ENCODE data around the gene CSF2RB. TPM values are rescaled to one million over a fixed set of nuclear protein-coding genes. Genes with fewer than 3 reads are reported as not detected.

The CSF2RB gene
- total RNA-seq, 4 donors from 2014 or later = 3.1 to 7.4 (median 3.5) TPM

DNA sequence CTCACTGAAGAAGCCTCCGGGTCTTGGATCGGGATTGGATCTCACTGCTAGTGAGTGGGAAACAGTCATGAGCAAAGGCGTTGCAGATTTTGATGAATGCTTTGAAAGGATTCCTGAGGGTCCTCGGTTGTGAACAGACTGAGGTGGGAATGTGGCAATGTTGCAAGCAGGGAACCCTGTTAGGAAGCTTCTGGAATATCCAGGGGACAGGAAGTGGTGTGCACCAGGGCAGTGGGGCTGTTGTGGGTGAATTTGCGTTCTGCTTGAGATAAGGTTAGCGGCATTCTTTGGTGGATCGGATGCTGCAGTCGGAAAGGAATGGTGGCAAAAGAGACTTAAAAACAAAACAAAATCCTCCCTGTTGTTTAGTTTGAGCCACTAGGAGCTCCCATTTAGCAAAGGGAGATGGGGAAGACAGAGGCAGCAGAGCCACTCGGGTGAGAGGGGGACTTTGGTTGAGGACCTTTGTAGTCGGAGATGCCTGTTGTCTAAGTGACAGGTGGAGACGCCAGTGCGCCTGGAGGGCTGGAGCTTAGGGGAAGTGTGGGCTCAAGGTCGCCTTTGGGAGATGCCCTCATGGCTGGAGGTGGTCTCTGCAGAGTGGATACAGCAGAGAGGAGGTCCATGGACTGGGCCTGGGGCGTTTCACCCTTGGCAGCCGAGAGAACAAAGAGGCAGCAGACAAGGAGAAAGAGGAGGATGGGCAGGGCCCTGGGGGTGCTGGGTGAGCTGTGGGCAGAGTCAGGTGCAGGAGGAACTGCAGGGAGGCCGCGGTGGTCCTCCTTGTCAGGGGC is 37.6 kb downstream of the CSF2RB start:
- Histone ChIP-seq H3K36me3 (no peaks in the 10 kb centered on the region), H3K4me3 (no peak overlapping the region), H3K27me3 (no peaks in the 10 kb centered on the region), H3K9me3 (no peaks in the 10 kb centered on the region), H3K27ac (no peak overlapping the region), H3K4me1 (peaks cover 0 to 4% of the 10 kb centered on the region in 2 donors)
- intact Hi-C loops (cut with DNase I; ENCODE audit: low total_unique reads) = no loop called here
- no peak for TF ChIP-seq POLR2A (IDR thresholded peaks at IDR 0.05)
- TF ChIP-seq, protein P1, sequence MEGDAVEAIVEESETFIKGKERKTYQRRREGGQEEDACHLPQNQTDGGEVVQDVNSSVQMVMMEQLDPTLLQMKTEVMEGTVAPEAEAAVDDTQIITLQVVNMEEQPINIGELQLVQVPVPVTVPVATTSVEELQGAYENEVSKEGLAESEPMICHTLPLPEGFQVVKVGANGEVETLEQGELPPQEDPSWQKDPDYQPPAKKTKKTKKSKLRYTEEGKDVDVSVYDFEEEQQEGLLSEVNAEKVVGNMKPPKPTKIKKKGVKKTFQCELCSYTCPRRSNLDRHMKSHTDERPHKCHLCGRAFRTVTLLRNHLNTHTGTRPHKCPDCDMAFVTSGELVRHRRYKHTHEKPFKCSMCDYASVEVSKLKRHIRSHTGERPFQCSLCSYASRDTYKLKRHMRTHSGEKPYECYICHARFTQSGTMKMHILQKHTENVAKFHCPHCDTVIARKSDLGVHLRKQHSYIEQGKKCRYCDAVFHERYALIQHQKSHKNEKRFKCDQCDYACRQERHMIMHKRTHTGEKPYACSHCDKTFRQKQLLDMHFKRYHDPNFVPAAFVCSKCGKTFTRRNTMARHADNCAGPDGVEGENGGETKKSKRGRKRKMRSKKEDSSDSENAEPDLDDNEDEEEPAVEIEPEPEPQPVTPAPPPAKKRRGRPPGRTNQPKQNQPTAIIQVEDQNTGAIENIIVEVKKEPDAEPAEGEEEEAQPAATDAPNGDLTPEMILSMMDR (IDR thresholded peaks at IDR 0.05) = no peak
- no peak for DNase-seq

DNA sequence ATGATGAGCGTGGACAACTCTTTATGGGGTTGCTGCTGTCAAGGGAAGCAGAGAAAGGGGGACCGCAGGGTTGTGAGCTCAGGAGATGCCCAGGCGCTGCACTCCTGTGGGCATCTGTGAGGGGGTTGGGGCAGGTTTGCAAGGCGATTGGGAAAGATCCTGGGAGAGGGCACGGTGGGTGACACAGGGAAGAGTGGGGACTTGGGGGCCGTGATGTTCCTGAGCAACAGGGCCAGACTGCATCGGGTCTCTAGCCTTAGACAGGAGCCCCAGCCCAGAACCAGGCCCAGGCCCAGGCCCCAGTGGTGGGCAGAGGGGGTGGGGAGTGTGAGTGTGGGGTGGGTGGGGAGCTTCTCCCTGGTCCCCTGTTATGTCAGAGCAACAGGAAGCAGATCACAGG is 38.3 kb downstream of the CSF2RB start:
- no peak overlapping the region for H3K27ac ChIP-seq
- DNase-seq = no peak
- H3K27me3 ChIP-seq = no peaks in the 10 kb centered on the region
- intact Hi-C loops (cut with DNase I; ENCODE audit: low total_unique reads) = no loop called here
- no peak overlapping the region for H3K4me3 ChIP-seq
- H3K4me1 ChIP-seq = peaks cover 0 to 4% of the 10 kb centered on the region in 2 donors
- no peaks in the 10 kb centered on the region for H3K36me3 ChIP-seq
- H3K9me3 ChIP-seq = no peaks in the 10 kb centered on the region
- TF ChIP-seq, protein P1 (IDR thresholded peaks at IDR 0.05) = no peak
- TF ChIP-seq POLR2A (IDR thresholded peaks at IDR 0.05) = no peak

DNA sequence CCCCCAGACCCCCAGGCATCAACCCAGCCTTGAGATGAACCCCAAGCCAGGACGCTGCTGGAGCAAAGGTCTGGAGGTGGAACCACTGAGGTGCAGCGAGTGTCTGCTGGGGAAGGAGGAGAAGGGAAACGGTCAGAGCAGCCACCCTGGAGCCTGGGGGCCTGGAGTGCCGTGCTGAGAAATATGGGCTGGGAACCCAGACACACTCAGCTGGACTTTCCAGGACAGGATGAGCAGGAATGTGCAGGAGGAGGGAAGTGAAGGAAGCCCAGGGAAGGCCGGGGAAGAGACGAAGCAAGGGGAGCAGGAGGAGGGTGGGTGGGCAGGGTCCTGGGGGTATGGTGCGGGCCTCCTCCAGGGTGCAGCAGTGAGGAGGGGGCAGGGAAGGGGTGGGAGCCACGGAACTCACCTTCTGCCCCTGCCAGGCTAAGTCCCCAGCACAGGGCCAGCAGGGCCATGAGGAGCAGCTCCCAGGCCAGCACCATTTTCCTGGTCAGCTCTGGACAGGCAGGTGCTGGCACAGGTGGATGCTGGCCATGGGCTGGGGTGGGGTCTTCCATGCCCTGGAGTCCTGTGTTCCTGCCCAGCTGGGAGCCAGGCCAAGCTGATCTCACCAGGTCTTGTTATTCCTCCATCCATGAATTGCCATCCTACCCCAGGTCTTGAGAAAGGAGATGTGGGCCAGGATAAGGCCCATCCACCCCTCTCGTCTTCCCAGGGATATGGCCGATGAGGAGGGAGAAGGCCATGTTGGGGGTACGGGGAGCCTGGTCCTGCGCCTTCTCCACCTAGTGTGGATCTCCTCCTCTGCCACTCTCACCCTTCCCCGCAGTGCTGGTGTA is 40.0 kb downstream of the CSF2RB start:
- H3K9me3 ChIP-seq = no peaks in the 10 kb centered on the region
- TF ChIP-seq POLR2A (IDR thresholded peaks at IDR 0.05) = no peak
- TF ChIP-seq, protein P1 (IDR thresholded peaks at IDR 0.05) = no peak
- DNase-seq = no peak
- peaks cover 0 to 4% of the 10 kb centered on the region in 2 donors for H3K4me1 ChIP-seq
- H3K27ac ChIP-seq = no peak overlapping the region
- no peaks in the 10 kb centered on the region for H3K36me3 ChIP-seq
- intact Hi-C loops (cut with DNase I; ENCODE audit: low total_unique reads) = no loop called here
- no peak overlapping the region for H3K4me3 ChIP-seq
- H3K27me3 ChIP-seq = no peaks in the 10 kb centered on the region

DNA sequence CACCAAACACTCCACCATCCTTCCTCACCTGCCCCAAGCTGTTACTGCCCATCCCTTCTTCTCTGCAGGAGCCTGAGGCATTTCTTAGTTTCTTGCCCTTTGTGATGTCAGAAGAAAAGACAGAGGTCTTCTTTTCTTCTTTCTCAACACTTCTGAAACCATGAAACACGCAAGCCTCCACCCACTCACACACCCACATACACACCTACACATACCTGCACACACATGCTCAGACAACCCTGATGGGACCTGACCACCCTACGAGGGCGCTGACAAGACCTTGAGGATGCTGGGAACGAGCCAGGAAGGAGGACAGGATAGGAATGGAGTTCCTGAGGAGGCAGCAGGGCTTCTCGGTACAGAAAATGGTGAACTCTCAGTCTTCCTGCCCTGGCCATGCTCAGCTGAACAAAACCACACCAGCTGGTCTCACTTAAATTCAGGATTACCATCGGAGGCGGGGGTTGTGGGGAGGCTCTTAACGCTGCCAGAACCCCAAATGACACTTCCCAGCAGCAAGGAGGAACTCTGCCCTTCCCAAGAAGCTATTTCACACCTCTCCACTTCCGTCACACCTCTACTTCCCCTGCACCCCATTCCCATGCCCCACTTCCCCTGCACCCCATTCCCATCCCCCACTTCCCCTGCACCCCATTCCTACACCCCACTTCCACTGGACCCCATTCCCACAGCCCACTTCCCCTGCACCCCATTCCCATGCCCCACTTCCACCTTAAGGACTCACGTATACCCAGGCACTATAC is 41.0 kb downstream of the CSF2RB start:
- intact Hi-C loops (cut with DNase I; ENCODE audit: low total_unique reads) = no loop called here

More for the DNA sequence above, 41.0 kb downstream of the CSF2RB start:
- Histone ChIP-seq H3K4me3 (no peak overlapping the region), H3K36me3 (no peaks in the 10 kb centered on the region), H3K27ac (no peak overlapping the region), H3K27me3 (no peaks in the 10 kb centered on the region), H3K9me3 (no peaks in the 10 kb centered on the region), H3K4me1 (no peaks in the 10 kb centered on the region)
- no peak for TF ChIP-seq POLR2A (IDR thresholded peaks at IDR 0.05)
- TF ChIP-seq, protein P1 (IDR thresholded peaks at IDR 0.05) = no peak
- no peak for DNase-seq
